HG02763 (cell line): ENCODE measurements around the gene SELENOM.
"Not testable (repeated sequence)": the region's sequence is repeated elsewhere in the genome, so short reads cannot be mapped to it uniquely, and the experiment has no call there.

ENCODE experiments used
- ATAC-seq: cut with Tn5 transposase; IDR thresholded peaks from one replicate; pipeline ENCODE4 v1.9.1; 2021; ENCODE audit warnings: mild to moderate bottlenecking, moderate library complexity; ENCODE audit not compliant: unreplicated experiment

SELENOM gene

GRCh38 chr22:31134688-31135087 is 27.3 kb upstream of the SELENOM start:
- no peak for ATAC-seq

GRCh38 chr22:31133911-31134310 is 26.5 kb upstream of the SELENOM start:
- no peak for ATAC-seq

- ATAC-seq, result no peak
These were observed 23.5 kb upstream of the SELENOM start for GRCh38 chr22:31130873-31131272.

DNA sequence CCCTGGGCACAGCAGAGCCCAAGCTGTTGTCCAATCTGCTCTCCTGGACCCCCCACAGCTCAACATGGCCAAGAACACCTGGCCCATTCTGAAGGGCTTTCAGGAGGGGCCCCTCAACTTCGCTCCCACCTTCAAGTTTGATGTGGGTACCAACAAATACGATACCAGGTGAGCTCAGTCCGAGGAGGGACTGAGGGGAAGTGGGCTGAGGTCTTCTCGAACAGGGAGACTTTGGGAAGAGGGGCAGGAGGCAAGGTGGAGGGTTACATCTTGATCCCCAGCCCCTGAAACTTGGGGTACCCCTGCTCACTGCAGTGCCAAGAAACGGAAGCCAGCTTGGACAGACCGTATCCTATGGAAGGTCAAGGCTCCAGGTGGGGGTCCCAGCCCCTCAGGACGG is 20.8 kb upstream of the SELENOM start:
- ATAC-seq, result no peak

GRCh38 chr22:31127181-31127772 is 19.9 kb upstream of the SELENOM start:
- ATAC-seq, result no peak

DNA sequence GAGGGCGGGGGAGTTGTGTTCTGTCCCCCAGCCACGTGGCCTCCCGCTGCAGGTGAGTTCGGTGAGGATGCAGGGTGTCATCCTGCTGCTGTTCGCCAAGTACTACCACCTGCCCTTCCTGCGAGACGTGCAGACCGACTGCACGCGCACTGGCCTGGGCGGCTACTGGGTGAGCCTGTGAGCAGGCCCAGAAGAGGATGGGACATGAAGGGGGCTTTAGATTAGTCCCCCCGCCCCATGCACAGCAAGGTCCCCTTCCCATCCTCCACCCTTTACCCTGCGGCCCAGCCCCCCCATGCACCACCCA is 19.5 kb upstream of the SELENOM start:
- no peak for ATAC-seq

GRCh38 chr22:31126128-31126868 is 18.9 kb upstream of the SELENOM start:
- ATAC-seq, result no peak

- ATAC-seq, result no peak
These were observed 18.3 kb upstream of the SELENOM start for GRCh38 chr22:31125521-31126117.

GRCh38 chr22:31124811-31125465 is 17.6 kb upstream of the SELENOM start:
- ATAC-seq, result no peak

DNA sequence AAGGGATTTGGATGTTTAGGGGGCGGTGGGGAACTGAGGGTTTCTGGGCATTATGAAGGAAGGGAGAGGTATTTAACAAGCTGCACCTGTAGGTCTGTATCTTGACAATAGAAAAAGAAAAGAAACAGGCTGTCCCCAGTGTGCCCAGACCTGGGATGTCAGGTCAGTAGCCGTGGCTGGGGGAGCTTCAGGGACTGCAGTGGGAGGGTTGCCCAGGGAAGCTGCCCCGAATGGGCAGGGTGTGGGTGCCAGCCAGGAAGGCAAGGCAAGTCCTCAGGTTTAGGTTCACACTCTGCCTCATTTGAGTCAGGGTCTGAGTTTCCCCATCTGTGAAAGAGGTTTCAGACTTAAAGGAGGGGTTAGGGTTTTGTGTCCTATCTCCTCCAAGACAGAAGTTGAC is 16.9 kb upstream of the SELENOM start:
- ATAC-seq, result no peak

GRCh38 chr22:31123292-31123602 is 15.9 kb upstream of the SELENOM start:
- no peak for ATAC-seq

DNA sequence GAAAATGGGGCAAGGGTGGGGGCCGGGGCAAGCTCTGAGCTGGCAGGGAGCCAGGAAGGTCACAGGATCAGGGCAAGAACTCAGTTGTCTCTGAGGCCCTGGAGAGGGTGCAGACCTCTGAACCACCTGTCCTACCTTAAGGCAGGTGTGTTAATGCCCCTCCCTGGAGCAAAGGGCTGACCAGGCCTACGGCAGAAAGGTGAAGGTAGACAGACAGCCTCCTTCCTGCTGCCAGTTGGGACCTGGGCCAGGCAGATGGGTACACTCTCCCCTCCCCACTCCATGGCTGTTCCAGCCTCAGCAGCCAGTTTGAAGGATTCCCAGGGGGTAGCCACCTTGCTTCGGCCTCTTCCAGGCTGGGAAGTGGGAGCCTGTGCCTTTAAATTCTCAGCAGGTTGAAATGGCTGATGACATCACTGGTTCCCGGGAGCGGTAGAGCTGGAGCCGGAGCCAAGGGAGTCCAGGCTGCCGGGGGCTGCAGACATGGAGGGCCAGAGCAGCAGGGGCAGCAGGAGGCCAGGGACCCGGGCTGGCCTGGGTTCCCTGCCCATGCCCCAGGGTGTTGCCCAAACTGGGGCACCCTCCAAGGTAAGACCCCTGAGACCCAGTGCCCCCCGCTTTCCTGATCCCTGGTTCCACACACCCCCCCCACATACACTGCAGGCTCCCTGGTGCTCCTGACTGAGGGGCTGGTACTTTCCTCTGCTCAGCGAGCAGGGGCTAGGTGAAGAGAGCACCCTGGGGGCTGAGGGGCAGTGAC is 15.3 kb upstream of the SELENOM start, which contains the start of gene INPP5J:
Gene INPP5J (plus strand): TSS at position 435 of the 760 bp plus-strand sequence. CDS start 49 bp downstream, at position 484.
- ATAC-seq, result no peak

- ATAC-seq, result no peak
These were observed 14.8 kb upstream of the SELENOM start for GRCh38 chr22:31122196-31122531.

- no peak for ATAC-seq
These were observed 14.0 kb upstream of the SELENOM start for GRCh38 chr22:31121403-31121802.

- no peak for ATAC-seq
These were observed 13.3 kb upstream of the SELENOM start for GRCh38 chr22:31120642-31121041.

GRCh38 chr22:31120230-31120629 is 12.9 kb upstream of the SELENOM start:
- ATAC-seq, result no peak

DNA sequence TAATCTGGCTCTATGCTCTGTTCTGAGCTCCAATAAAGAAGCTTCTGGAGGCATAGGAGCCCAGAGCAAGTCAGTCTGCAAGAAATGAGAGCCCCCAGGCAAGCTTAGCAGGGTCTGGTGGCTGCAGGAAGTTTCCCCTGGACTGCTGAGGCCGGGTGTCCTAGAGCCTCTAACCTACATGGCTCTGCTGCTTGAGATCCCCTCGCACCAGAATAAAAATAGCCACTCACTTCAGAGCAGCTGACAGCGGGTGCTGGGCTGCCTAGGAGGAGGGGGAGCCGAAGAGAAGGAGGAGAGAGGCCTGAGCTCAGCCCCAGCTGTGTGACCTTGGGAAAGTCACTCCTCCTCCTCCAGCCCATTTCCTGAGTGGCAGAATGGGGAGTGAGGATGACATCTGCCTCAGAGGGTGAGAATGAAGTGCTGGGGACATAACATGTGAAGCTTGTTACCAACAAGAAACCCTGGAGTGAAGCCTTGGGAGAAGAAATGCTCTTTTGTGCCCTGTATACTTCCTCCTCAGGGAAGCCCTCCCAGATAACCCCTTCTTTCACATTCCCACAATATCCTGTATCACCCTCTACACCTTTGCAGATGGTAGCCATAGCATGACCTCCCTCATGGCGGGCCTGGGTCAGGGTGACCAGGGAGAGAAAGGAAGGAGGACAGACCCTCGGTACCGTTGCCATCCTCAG is 11.8 kb upstream of the SELENOM start:
- no peak for ATAC-seq

DNA sequence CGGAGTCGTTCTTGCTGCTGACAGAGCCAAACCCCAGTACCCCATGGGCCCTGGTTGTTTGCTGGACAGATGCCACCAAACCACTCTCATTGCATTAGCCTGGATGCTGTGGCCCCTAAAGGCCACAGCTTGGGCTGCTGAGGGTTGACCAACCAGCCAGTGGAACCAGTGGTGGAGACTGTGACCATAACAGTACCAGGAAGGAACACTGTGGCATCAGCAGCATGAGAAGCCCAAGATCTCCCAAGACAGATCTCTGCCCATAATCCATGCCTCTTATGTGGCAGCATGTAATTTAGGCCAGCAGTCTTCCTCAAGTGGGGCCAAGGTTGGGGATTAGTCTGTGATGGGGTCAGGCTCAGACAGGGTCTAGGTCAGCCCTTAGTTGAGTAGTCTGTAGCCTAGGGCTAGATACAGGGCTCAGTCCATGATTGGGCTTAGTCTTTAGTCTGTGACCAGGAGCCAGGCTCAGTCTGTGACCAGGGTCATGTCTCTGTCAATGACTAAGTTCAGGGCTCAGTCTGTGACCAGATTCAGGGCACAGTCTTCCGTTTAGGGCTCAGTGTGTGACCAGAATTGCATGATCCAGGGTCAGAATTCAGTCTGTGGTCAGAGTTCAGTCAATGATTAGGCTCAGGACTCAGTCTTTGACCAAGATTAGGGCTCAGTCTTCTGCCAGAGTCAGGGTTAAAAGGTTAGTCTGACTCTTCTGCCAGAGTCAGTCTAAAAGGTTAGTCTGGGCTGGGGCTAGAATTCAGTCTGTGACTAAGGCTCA is 10.9 kb upstream of the SELENOM start:
- ATAC-seq, result no peak

GRCh38 chr22:31112547-31113091 is 5.3 kb upstream of the SELENOM start:
- ATAC-seq, result not testable (repeated sequence)

DNA sequence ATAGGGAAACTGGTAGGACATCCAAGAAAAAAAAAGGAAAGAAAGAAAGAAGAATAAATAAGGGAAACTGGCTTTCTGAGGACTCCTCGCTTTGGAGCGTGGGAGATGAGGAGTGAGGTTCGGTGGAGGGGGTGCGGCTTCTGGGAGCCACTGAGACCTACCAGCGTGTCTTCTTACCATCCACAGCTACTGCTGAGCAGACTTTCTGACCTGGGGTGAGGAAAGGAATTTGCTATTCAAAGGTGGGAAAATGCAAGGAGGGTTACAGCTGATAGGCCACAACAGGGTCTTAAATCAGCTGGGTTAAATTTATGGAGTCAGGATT is 488 bp upstream of the SELENOM start:
- ATAC-seq, result no peak
